ENCODE data around the gene REV3L.

- TF ChIP-seq CTCF (IDR thresholded peaks at IDR 0.05 in 2 of 3, conservative IDR thresholded peaks at IDR 0.05 in 1 of 3; ENCODE audit: borderline replicate concordance in 1 of 3, insufficient read depth in 1 of 3, low read depth in 2 of 3, low read length in 2 of 3) (no peak), EGR1 (IDR thresholded peaks at IDR 0.05; ENCODE audit: low read depth) (no peak), POLR2AphosphoS5 (IDR thresholded peaks at IDR 0.05; ENCODE audit: low read depth, low read length) (no peak), RAD21 (IDR thresholded peaks at IDR 0.05; ENCODE audit: low read depth) (no peak), ZNF274 (IDR thresholded peaks at IDR 0.05; ENCODE audit: low read depth, low read length) (no peak), YY1 (IDR thresholded peaks at IDR 0.05; ENCODE audit: extremely low read depth, insufficient replicate concordance, low read depth, low read length) (no peak), TCF7L2 (IDR thresholded peaks at IDR 0.05; ENCODE audit: borderline replicate concordance, extremely low read depth, insufficient read depth, insufficient read length) (no peak), MAX (IDR thresholded peaks at IDR 0.05) (no peak)
Observed at GRCh38 chr6:111342913-111343312, 140.1 kb downstream of the REV3L start.
